Liver (tissue), 9 donors: ENCODE measurements around the gene COL8A1. TPM values are rescaled to one million over a fixed set of nuclear protein-coding genes. Genes with fewer than 3 reads are reported as not detected.

Experiments
- DNase-seq: peaks from one replicate; pipeline ENCODE4 v3.0.0-alpha.2; 2017; ENCODE audit warnings: low spot score
- H3K27ac ChIP-seq, 2 donors: one replicate each; pipeline ENCODE4 v1.7.0; 2013; ENCODE audit warnings: inconsistent platforms in 2 of 2, low read length in 2 of 2, control low read depth in 1 of 2, low read depth in 1 of 2, mild to moderate bottlenecking in 1 of 2
- H3K27me3 ChIP-seq, 4 donors: one replicate each; pipeline versions ENCODE4 v1.6.1 to v1.7.0; 2013; ENCODE audit warnings: low read length in 3 of 4, inconsistent platforms in 1 of 4, mild to moderate bottlenecking in 1 of 4, moderate library complexity in 1 of 4; ENCODE audit not compliant: control insufficient read depth in 4 of 4, insufficient read depth in 4 of 4
- H3K36me3 ChIP-seq, 4 donors: one replicate each; pipeline versions ENCODE4 v1.6.1 to v1.7.0; 2013; ENCODE audit warnings: low read length in 3 of 4, mild to moderate bottlenecking in 3 of 4, low read depth in 1 of 4, moderate library complexity in 1 of 4; ENCODE audit not compliant: control insufficient read depth in 4 of 4, insufficient read depth in 3 of 4
- H3K4me1 ChIP-seq, 4 donors: one replicate each; pipeline versions ENCODE4 v1.6.1 to v1.7.0; 2013; ENCODE audit warnings: low read length in 3 of 4, mild to moderate bottlenecking in 3 of 4, moderate library complexity in 1 of 4; ENCODE audit not compliant: control insufficient read depth in 4 of 4, insufficient read depth in 4 of 4
- H3K4me3 ChIP-seq, 3 donors: one replicate each; pipeline versions ENCODE4 v1.6.1 to v1.7.0; 2013; ENCODE audit warnings: low read length in 3 of 3, control low read depth in 1 of 3, low read depth in 1 of 3, mild to moderate bottlenecking in 1 of 3
- H3K9ac ChIP-seq, 2 donors: one replicate each; pipeline ENCODE4 v1.7.0; 2013; ENCODE audit warnings: low read length in 2 of 2, mild to moderate bottlenecking in 2 of 2, moderate library complexity in 2 of 2, control low read depth in 1 of 2, low read depth in 1 of 2
- H3K9me3 ChIP-seq, 4 donors: one replicate each; pipeline versions ENCODE4 v1.6.1 to v1.7.0; 2013; ENCODE audit warnings: low read length in 3 of 4; ENCODE audit not compliant: control insufficient read depth in 4 of 4
- CTCF ChIP-seq: fragments of 150-350 bp; IDR thresholded peaks from 2 replicates; pipeline ENCODE4 v1.5.1; 2017; ENCODE audit warnings: improper control_type of control experiment, low read depth, low read length; ENCODE audit not compliant: missing input control
- EGR1 ChIP-seq, 2 donors: IDR thresholded peaks; 2 replicates each; pipeline ENCODE4 v1.6.1; 2016 to 2018; ENCODE audit warnings: antibody characterized with exemption in 2 of 2, low read depth in 2 of 2
- FOXA1 ChIP-seq: IDR thresholded peaks from 2 replicates; pipeline ENCODE4 v1.6.1; 2016; ENCODE audit warnings: antibody characterized with exemption
- GABPA ChIP-seq, 2 donors: IDR thresholded peaks in 1 of 2; conservative IDR thresholded peaks in 1 of 2; 2 replicates each; pipeline ENCODE4 v1.6.1; 2016; ENCODE audit warnings: antibody characterized with exemption in 2 of 2, mild to moderate bottlenecking in 1 of 2, moderate library complexity in 1 of 2
- HNF4A ChIP-seq, 2 donors: conservative IDR thresholded peaks; 2 replicates each; pipeline ENCODE4 v1.6.1; 2016; ENCODE audit warnings: antibody characterized with exemption in 2 of 2, mild to moderate bottlenecking in 2 of 2
- HNF4G ChIP-seq: IDR thresholded peaks from 2 replicates; pipeline ENCODE4 v1.6.1; 2016; ENCODE audit warnings: antibody characterized with exemption
- RAD21 ChIP-seq, 2 donors: IDR thresholded peaks; 2 replicates each; pipeline ENCODE4 v1.6.1; 2016; ENCODE audit warnings: antibody characterized with exemption in 2 of 2, mild to moderate bottlenecking in 2 of 2
- REST ChIP-seq: IDR thresholded peaks from 2 replicates; pipeline ENCODE4 v1.6.1; 2016; ENCODE audit warnings: antibody characterized with exemption, mild to moderate bottlenecking
- RXRA ChIP-seq, 2 donors: IDR thresholded peaks; 2 replicates each; pipeline ENCODE4 v1.6.1; 2017 to 2018; ENCODE audit warnings: antibody characterized with exemption in 2 of 2, mild to moderate bottlenecking in 1 of 2
- SP1 ChIP-seq: IDR thresholded peaks from 2 replicates; pipeline ENCODE4 v1.6.1; 2018; ENCODE audit warnings: antibody characterized with exemption, mild to moderate bottlenecking
- TAF1 ChIP-seq: conservative IDR thresholded peaks from 2 replicates; pipeline ENCODE4 v1.6.1; 2016; ENCODE audit warnings: antibody characterized with exemption, mild to moderate bottlenecking
- YY1 ChIP-seq: IDR thresholded peaks from 2 replicates; pipeline ENCODE4 v1.6.1; 2016; ENCODE audit warnings: antibody characterized with exemption, mild to moderate bottlenecking
- WGBS: extraction: QIAGEN DNeasy Blood & Tissue Kit; methylation state at CpG from one replicate; pipeline ENCODE4 v1.1.7; 2013; 5-methylcytosine and 5-hydroxymethylcytosine counted together
- polyA plus RNA-seq, 2 donors: library from polyadenylated mRNA; stranded (reverse) in 1 of 2; unstranded in 1 of 2; fragments of 200-250 nt in 1 of 2; fragments of >200 nt in 1 of 2; fragmentation: Nextera tagmentation in 1 of 2; extraction: Ambion mirVana in 1 of 2; gene quantifications; one replicate each; pipeline versions ENCODE4 v1.2.1 to v1.2.3, GENCODE V29; 2013 to 2015
- total RNA-seq, 2 donors: library from RNA; depleted of rRNA; stranded (reverse); fragments of >200 nt; gene quantifications; one replicate each; pipeline ENCODE4 v1.2.3, GENCODE V29; 2014
- TF ChIP-seq, protein P1 (sequence below): IDR thresholded peaks from 2 replicates; pipeline ENCODE4 v1.6.1; 2016; ENCODE audit warnings: antibody characterized with exemption
- donor health status: healthy.
- donor health status: healthy.
- donor health status: healthy.
- donor health status: healthy.
- donor health status: healthy.

COL8A1 gene
- total and polyA plus RNA-seq, 4 donors: 0.14 to 2.2 (median 1.0) TPM

- 85% methylated on average over 1 of the region's 1 CpG for WGBS
- peaks cover 0 to 2% (median 0%) of the 10 kb centered on the region in 4 donors for H3K27me3 ChIP-seq
- no peak for DNase-seq
- H3K4me1 ChIP-seq: no peaks in the 10 kb centered on the region
- H3K4me3 ChIP-seq: no peak overlapping the region
- H3K9ac ChIP-seq: no peak overlapping the region
- no peaks in the 10 kb centered on the region for H3K36me3 ChIP-seq
- no peak for TF ChIP-seq CTCF
- H3K9me3 ChIP-seq: no peaks in the 10 kb centered on the region
- H3K27ac ChIP-seq: no peak overlapping the region
Measured at GRCh38 chr3:99620077-99620767, 18.2 kb upstream of the COL8A1 start.

- Histone ChIP-seq H3K4me3 (no peak overlapping the region), H3K27me3 (peaks cover 0 to 2% (median 0%) of the 10 kb centered on the region in 4 donors), H3K27ac (no peak overlapping the region), H3K36me3 (no peaks in the 10 kb centered on the region), H3K4me1 (no peaks in the 10 kb centered on the region), H3K9ac (no peak overlapping the region), H3K9me3 (no peaks in the 10 kb centered on the region)
- WGBS: 74% methylated on average over 2 of the region's 2 CpGs
- DNase-seq: no peak
- TF ChIP-seq TAF1 (no peak), CTCF (no peak), HNF4G (no peak), FOXA1 (no peak), EGR1 (IDR thresholded peaks at IDR 0.05; ENCODE audit: low read depth in 2 of 2) (no peak), RAD21 (IDR thresholded peaks at IDR 0.05) (no peak), YY1 (no peak), RXRA (IDR thresholded peaks at IDR 0.05) (no peak)
- TF ChIP-seq, protein P1, sequence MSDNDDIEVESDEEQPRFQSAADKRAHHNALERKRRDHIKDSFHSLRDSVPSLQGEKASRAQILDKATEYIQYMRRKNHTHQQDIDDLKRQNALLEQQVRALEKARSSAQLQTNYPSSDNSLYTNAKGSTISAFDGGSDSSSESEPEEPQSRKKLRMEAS: no peak
Measured at GRCh38 chr3:99620976-99621375, 17.4 kb upstream of the COL8A1 start.

DNA sequence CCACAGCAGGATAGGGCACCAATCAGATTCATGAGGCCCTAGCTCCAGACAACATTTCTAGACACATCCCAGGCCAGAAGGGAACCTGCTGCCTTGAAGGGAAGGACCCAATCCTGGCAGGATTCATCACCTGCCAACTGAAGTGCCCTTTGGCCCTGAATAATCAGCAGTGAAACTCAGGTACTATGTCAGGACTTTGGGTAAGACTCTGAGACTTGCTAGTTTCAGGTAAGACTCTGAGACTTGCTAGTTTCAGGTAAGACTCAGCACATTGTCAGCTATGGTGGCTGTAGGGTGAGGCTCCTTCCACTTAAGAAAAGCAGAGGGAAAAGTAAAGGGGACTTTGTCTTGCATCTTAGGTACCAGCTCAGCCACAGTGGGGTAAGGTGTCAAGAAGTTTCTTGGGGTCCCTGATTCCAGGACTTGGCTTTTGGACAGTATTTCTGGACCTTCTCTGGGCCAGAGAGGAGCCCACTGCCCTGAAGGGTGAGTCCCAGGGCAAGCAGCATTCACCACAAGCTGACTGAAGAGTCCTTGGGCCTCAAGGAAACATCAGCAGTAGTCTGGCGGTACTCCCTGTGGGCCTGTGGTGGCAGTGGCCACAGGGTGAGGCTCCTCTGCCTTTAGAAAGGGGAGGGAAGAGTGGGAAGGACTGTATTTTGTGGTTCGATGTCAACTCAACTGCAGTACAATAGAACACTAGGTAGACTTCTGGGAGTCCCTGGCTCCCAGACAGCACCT lies 13.7 kb upstream of the COL8A1 start:
- no peak overlapping the region for H3K27ac ChIP-seq
- no peaks in the 10 kb centered on the region for H3K27me3 ChIP-seq
- 81% methylated on average over 2 of the region's 2 CpGs for WGBS
- H3K4me3 ChIP-seq: no peak overlapping the region
- TF ChIP-seq HNF4A (conservative IDR thresholded peaks at IDR 0.05) (no peak), REST (no peak), GABPA (IDR thresholded peaks at IDR 0.05 in 1 of 2, conservative IDR thresholded peaks at IDR 0.05 in 1 of 2) (no peak), SP1 (no peak)
- no peaks in the 10 kb centered on the region for H3K36me3 ChIP-seq
- no peaks in the 10 kb centered on the region for H3K9me3 ChIP-seq
- H3K9ac ChIP-seq: no peak overlapping the region
- H3K4me1 ChIP-seq: no peaks in the 10 kb centered on the region
- no peak for DNase-seq
